Ishikawa (cell line): ENCODE measurements around the gene MRPL11.

ENCODE experiments used
- EGR1 ChIP-seq: IDR thresholded peaks from 2 replicates; pipeline ENCODE4 v1.6.1; 2012
- RAD21 ChIP-seq: IDR thresholded peaks from 2 replicates; pipeline ENCODE4 v1.6.1; 2012; ENCODE audit warnings: low read depth
- REST ChIP-seq: IDR thresholded peaks from 2 replicates; pipeline ENCODE4 v1.6.1; 2012; ENCODE audit warnings: low read depth, mild to moderate bottlenecking
- TEAD4 ChIP-seq: IDR thresholded peaks from 2 replicates; pipeline ENCODE4 v1.6.1; 2012
- USF1 ChIP-seq: IDR thresholded peaks from 2 replicates; pipeline ENCODE4 v1.6.1; 2012

DNA sequence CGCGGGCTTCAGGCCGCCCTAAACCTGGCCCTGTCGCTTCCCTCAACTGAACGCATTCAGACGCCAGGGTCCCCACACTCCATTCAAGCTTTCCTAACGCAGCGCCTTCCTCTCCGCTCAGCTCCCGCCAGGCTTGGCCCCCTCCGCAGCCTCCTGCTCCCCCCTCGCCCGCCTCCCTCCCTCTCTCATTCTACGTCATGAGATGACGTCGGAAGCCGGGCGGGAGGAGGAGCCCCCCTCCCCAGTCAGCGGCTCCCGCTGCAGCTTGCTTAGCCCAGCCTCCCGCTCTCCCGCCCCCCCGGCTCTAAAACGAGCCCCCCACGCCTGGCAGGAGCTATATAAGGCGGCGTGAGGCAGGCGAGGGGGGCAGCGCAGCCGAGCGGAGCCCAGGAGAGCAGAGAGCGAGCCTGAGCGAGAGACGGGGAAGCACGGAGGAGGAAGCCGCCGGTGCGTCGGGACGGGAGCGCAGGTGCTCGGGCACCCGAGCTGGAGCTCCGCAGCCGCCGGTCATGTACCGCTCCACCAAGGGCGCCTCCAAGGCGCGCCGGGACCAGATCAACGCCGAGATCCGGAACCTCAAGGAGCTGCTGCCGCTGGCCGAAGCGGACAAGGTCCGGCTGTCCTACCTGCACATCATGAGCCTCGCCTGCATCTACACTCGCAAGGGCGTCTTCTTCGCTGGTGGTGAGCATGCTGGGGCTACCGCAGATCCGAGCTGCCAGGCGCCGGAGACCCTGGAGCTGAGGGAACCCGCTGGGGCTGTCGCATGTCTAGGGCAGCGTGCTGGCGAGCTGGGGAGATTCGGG, 17.8 kb downstream of the MRPL11 start, which contains the start of gene NPAS4:
- TF ChIP-seq REST, result no peak
- no peak for TF ChIP-seq USF1
- no peak for TF ChIP-seq TEAD4
- TF ChIP-seq RAD21, result no peak
- TF ChIP-seq EGR1, result no peak
